Stimulated activated CD8-positive, alpha-beta memory T cell treated with anti-CD3 and anti-CD28 coated beads, Interleukin-4, amount 100 ng/mL, for 1 hour (primary cell): ENCODE data around the gene BRD2.

Experiments
- DNase-seq, 2 donors: peaks; one replicate each; pipeline ENCODE4 v3.0.0-alpha.2; 2020; ENCODE audit warnings: low read depth in 2 of 2, low spot score in 1 of 2

BRD2 gene

GRCh38 chr6:33028220-33028849 lies 59.9 kb downstream of the BRD2 start:
- no peak for DNase-seq

- DNase-seq = no peak
Observed at GRCh38 chr6:33029328-33030184, 61.2 kb downstream of the BRD2 start.

GRCh38 chr6:33030245-33030644 lies 61.9 kb downstream of the BRD2 start:
- no peak for DNase-seq
